ENCODE data around the gene TENM3.

Gene TENM3

GRCh38 chr4:182556580-182556979 lies 313.4 kb downstream of the TENM3 start:
- Mint-ChIP-seq H3K27me3 (peaks cover 15% of the 10 kb centered on the region), H3K27ac (no peak overlapping the region), H3K9me3 (no peaks in the 10 kb centered on the region), H3K4me3 (no peak overlapping the region), H3K36me3 (no peaks in the 10 kb centered on the region), H3K4me1 (no peaks in the 10 kb centered on the region)

GRCh38 chr4:182560358-182560757 lies 317.2 kb downstream of the TENM3 start:
- peaks cover 18% of the 10 kb centered on the region for H3K27me3 Mint-ChIP-seq
- H3K9me3 Mint-ChIP-seq = no peaks in the 10 kb centered on the region
- no peaks in the 10 kb centered on the region for H3K4me1 Mint-ChIP-seq
- no peaks in the 10 kb centered on the region for H3K36me3 Mint-ChIP-seq
- no peak overlapping the region for H3K27ac Mint-ChIP-seq
- H3K4me3 Mint-ChIP-seq = no peak overlapping the region

- Mint-ChIP-seq H3K4me1 (no peaks in the 10 kb centered on the region), H3K27ac (no peak overlapping the region), H3K36me3 (no peaks in the 10 kb centered on the region), H3K4me3 (no peak overlapping the region), H3K27me3 (peaks cover 18% of the 10 kb centered on the region), H3K9me3 (no peaks in the 10 kb centered on the region)
These were observed 319.1 kb downstream of the TENM3 start for GRCh38 chr4:182562350-182562749.

GRCh38 chr4:182564724-182565369 lies 321.6 kb downstream of the TENM3 start:
- H3K36me3 Mint-ChIP-seq = no peaks in the 10 kb centered on the region
- peaks cover 18% of the 10 kb centered on the region for H3K27me3 Mint-ChIP-seq
- no peak overlapping the region for H3K4me3 Mint-ChIP-seq
- no peak overlapping the region for H3K27ac Mint-ChIP-seq
- H3K4me1 Mint-ChIP-seq = no peaks in the 10 kb centered on the region
- no peaks in the 10 kb centered on the region for H3K9me3 Mint-ChIP-seq

GRCh38 chr4:182567119-182567518 lies 323.9 kb downstream of the TENM3 start:
- H3K27me3 Mint-ChIP-seq = peaks cover 11% of the 10 kb centered on the region
- H3K9me3 Mint-ChIP-seq = no peaks in the 10 kb centered on the region
- no peaks in the 10 kb centered on the region for H3K36me3 Mint-ChIP-seq
- no peaks in the 10 kb centered on the region for H3K4me1 Mint-ChIP-seq
- H3K27ac Mint-ChIP-seq = no peak overlapping the region
- no peak overlapping the region for H3K4me3 Mint-ChIP-seq

GRCh38 chr4:182569561-182569960 lies 326.4 kb downstream of the TENM3 start:
- no peaks in the 10 kb centered on the region for H3K36me3 Mint-ChIP-seq
- no peak overlapping the region for H3K4me3 Mint-ChIP-seq
- H3K27me3 Mint-ChIP-seq = peaks cover 8% of the 10 kb centered on the region
- H3K27ac Mint-ChIP-seq = no peak overlapping the region
- H3K9me3 Mint-ChIP-seq = no peaks in the 10 kb centered on the region
- H3K4me1 Mint-ChIP-seq = no peaks in the 10 kb centered on the region

GRCh38 chr4:182574706-182575105 lies 331.5 kb downstream of the TENM3 start:
- no peak overlapping the region for H3K27ac Mint-ChIP-seq
- H3K4me1 Mint-ChIP-seq = no peaks in the 10 kb centered on the region
- no peaks in the 10 kb centered on the region for H3K36me3 Mint-ChIP-seq
- H3K9me3 Mint-ChIP-seq = no peaks in the 10 kb centered on the region
- no peak overlapping the region for H3K4me3 Mint-ChIP-seq
- peaks cover 7% of the 10 kb centered on the region for H3K27me3 Mint-ChIP-seq

- Mint-ChIP-seq H3K9me3 (no peaks in the 10 kb centered on the region), H3K4me3 (no peak overlapping the region), H3K27me3 (peaks cover 7% of the 10 kb centered on the region), H3K27ac (no peak overlapping the region), H3K36me3 (no peaks in the 10 kb centered on the region), H3K4me1 (no peaks in the 10 kb centered on the region)
These were observed 332.0 kb downstream of the TENM3 start for GRCh38 chr4:182575225-182575624.

GRCh38 chr4:182576601-182577289 lies 333.5 kb downstream of the TENM3 start:
- H3K36me3 Mint-ChIP-seq = no peaks in the 10 kb centered on the region
- H3K27me3 Mint-ChIP-seq = peaks cover 7% of the 10 kb centered on the region
- no peaks in the 10 kb centered on the region for H3K4me1 Mint-ChIP-seq
- no peak overlapping the region for H3K4me3 Mint-ChIP-seq
- H3K9me3 Mint-ChIP-seq = no peaks in the 10 kb centered on the region
- no peak overlapping the region for H3K27ac Mint-ChIP-seq

- no peaks in the 10 kb centered on the region for H3K9me3 Mint-ChIP-seq
- H3K4me1 Mint-ChIP-seq = no peaks in the 10 kb centered on the region
- no peaks in the 10 kb centered on the region for H3K36me3 Mint-ChIP-seq
- H3K27me3 Mint-ChIP-seq = peaks cover 10% of the 10 kb centered on the region
- no peak overlapping the region for H3K4me3 Mint-ChIP-seq
- no peak overlapping the region for H3K27ac Mint-ChIP-seq
These were observed 334.2 kb downstream of the TENM3 start for GRCh38 chr4:182577411-182577810.

- Mint-ChIP-seq H3K4me3 (no peak overlapping the region), H3K4me1 (no peaks in the 10 kb centered on the region), H3K36me3 (no peaks in the 10 kb centered on the region), H3K27ac (no peak overlapping the region), H3K9me3 (no peaks in the 10 kb centered on the region), H3K27me3 (peaks cover 8% of the 10 kb centered on the region)
These were observed 335.2 kb downstream of the TENM3 start for GRCh38 chr4:182578402-182578801.

GRCh38 chr4:182582245-182582644 lies 339.0 kb downstream of the TENM3 start:
- no peaks in the 10 kb centered on the region for H3K9me3 Mint-ChIP-seq
- no peak overlapping the region for H3K27ac Mint-ChIP-seq
- H3K4me1 Mint-ChIP-seq = no peaks in the 10 kb centered on the region
- H3K27me3 Mint-ChIP-seq = peaks cover 3% of the 10 kb centered on the region
- H3K36me3 Mint-ChIP-seq = no peaks in the 10 kb centered on the region
- no peak overlapping the region for H3K4me3 Mint-ChIP-seq

GRCh38 chr4:182583703-182584415 lies 340.7 kb downstream of the TENM3 start:
- Mint-ChIP-seq H3K4me1 (no peaks in the 10 kb centered on the region), H3K36me3 (no peaks in the 10 kb centered on the region), H3K27ac (no peak overlapping the region), H3K9me3 (no peaks in the 10 kb centered on the region), H3K4me3 (no peak overlapping the region), H3K27me3 (peaks cover 4% of the 10 kb centered on the region)

- Mint-ChIP-seq H3K4me3 (no peak overlapping the region), H3K27ac (no peak overlapping the region), H3K9me3 (no peaks in the 10 kb centered on the region), H3K27me3 (peaks cover 4% of the 10 kb centered on the region), H3K4me1 (no peaks in the 10 kb centered on the region), H3K36me3 (no peaks in the 10 kb centered on the region)
These were observed 342.1 kb downstream of the TENM3 start for GRCh38 chr4:182585321-182585720.

- no peaks in the 10 kb centered on the region for H3K4me1 Mint-ChIP-seq
- H3K36me3 Mint-ChIP-seq = no peaks in the 10 kb centered on the region
- no peak overlapping the region for H3K4me3 Mint-ChIP-seq
- no peaks in the 10 kb centered on the region for H3K9me3 Mint-ChIP-seq
- H3K27me3 Mint-ChIP-seq = peaks cover 2% of the 10 kb centered on the region
- H3K27ac Mint-ChIP-seq = no peak overlapping the region
These were observed 345.9 kb downstream of the TENM3 start for GRCh38 chr4:182589100-182589499.

- no peaks in the 10 kb centered on the region for H3K36me3 Mint-ChIP-seq
- H3K4me1 Mint-ChIP-seq = no peaks in the 10 kb centered on the region
- peaks cover 1% of the 10 kb centered on the region for H3K27me3 Mint-ChIP-seq
- H3K9me3 Mint-ChIP-seq = no peaks in the 10 kb centered on the region
- no peak overlapping the region for H3K4me3 Mint-ChIP-seq
- no peak overlapping the region for H3K27ac Mint-ChIP-seq
These were observed 350.2 kb downstream of the TENM3 start for GRCh38 chr4:182593402-182593801.

Measured in activated naive CD4-positive, alpha-beta T cell treated with anti-CD3 and anti-CD28 coated beads, Interleukin-2, amount 50 U/mL, for 24 hours (primary cell).